Thyroid gland (tissue), 4 donors: ENCODE measurements around the gene ADGRG1. TPM values are rescaled to one million over a fixed set of nuclear protein-coding genes. Genes with fewer than 3 reads are reported as not detected.
A peak's percentile ranks its signal among the peaks of the same experiment; 100 is the strongest.

Source experiments
- DNase-seq, 2 donors: peaks; one replicate each; pipeline ENCODE4 v3.0.0-alpha.2; 2019
- H3K27ac ChIP-seq, 3 donors: fragments of 200-600 bp; sonication (generic); 1 replicate in 2 of 3; 2 replicates in 1 of 3; pipeline ENCODE4 v1.5.1; 2016 to 2019; ENCODE audit warnings: mild to moderate bottlenecking in 1 of 3, moderate library complexity in 1 of 3
- H3K27me3 ChIP-seq: fragments of 200-600 bp; sonication (generic); one replicate; pipeline ENCODE4 v1.5.1; 2019
- H3K36me3 ChIP-seq, 2 donors: fragments of 200-600 bp; sonication (generic); one replicate each; pipeline ENCODE4 v1.5.1; 2016 to 2019
- H3K4me1 ChIP-seq, 2 donors: fragments of 200-600 bp; sonication (generic); one replicate each; pipeline ENCODE4 v1.5.1; 2017 to 2019
- H3K4me3 ChIP-seq, 3 donors: fragments of 200-600 bp; sonication (generic); replicated peaks in 1 of 3; 1 replicate in 2 of 3; 2 replicates in 1 of 3; pipeline ENCODE4 v1.5.1; 2016; ENCODE audit warnings: mild to moderate bottlenecking in 1 of 3
- H3K9me3 ChIP-seq: fragments of 200-600 bp; sonication (generic); one replicate; pipeline ENCODE4 v1.5.1; 2017
- CTCF ChIP-seq, 6 experiments: fragments of 200-600 bp in 3 of 6; fragments of 450-650 bp in 3 of 6; sonication (generic) in 3 of 6; IDR thresholded peaks; one replicate each; pipeline ENCODE4 v1.5.1; 2016 to 2019; ENCODE audit warnings: antibody characterized with exemption in 6 of 6, mild to moderate bottlenecking in 2 of 6, inconsistent platforms in 1 of 6, moderate library complexity in 1 of 6
- POLR2A ChIP-seq, 2 donors: fragments of 450-650 bp; IDR thresholded peaks; one replicate each; pipeline ENCODE4 v1.6.1; 2017; ENCODE audit warnings: antibody characterized with exemption in 2 of 2, mild to moderate bottlenecking in 2 of 2, moderate library complexity in 1 of 2
- WGBS, 2 donors: methylation state at CpG; one replicate each; pipeline ENCODE4 v1.1.5; 2017; 5-methylcytosine and 5-hydroxymethylcytosine counted together
- intact Hi-C: fragments of 100-400 bp; cut with DNase I; formaldehyde crosslinking; loops from one replicate; pipeline ENCODE4 v1.15.1; 2023
- total RNA-seq, 4 donors: library from RNA; depleted of rRNA; stranded (reverse); fragments of >200 nt; gene quantifications; one replicate each; pipeline ENCODE4 v1.2.3, GENCODE V29; 2016

Gene ADGRG1
- total RNA-seq, 4 donors from 2014 or later: 120 to 295 (median 239) TPM

GRCh38 chr16:57622361-57623250 lies 5.8 kb upstream of the ADGRG1 start:
- intact Hi-C loops: no loop called here
- WGBS, 2 donors: 40 to 46% methylated on average over 4 to 13 of the region's 16 CpGs
- H3K4me1 ChIP-seq: peaks cover 83 to 89% of the 10 kb centered on the region in 2 donors
- H3K27ac ChIP-seq: peak overlapping the region; percentile 94 to 99 (median 98)
- H3K9me3 ChIP-seq: no peaks in the 10 kb centered on the region
- no peak overlapping the region for H3K4me3 ChIP-seq
- no peaks in the 10 kb centered on the region for H3K27me3 ChIP-seq
- H3K36me3 ChIP-seq: no peaks in the 10 kb centered on the region
- DNase-seq: peak; percentile 92
- TF ChIP-seq POLR2A (IDR thresholded peaks at IDR 0.05): peak; percentile 16 to 41
- TF ChIP-seq CTCF (IDR thresholded peaks at IDR 0.05): no peak

GRCh38 chr16:57623251-57624043 lies 5.0 kb upstream of the ADGRG1 start:
- 52 to 57% methylated on average over 12 to 15 of the region's 17 CpGs for WGBS, 2 donors
- H3K9me3 ChIP-seq: no peaks in the 10 kb centered on the region
- no peak for TF ChIP-seq CTCF (IDR thresholded peaks at IDR 0.05)
- H3K27ac ChIP-seq: peak overlapping the region; percentile 94 to 99 (median 98)
- H3K27me3 ChIP-seq: no peaks in the 10 kb centered on the region
- no peaks in the 10 kb centered on the region for H3K36me3 ChIP-seq
- peak; percentile 66 to 77 for DNase-seq
- intact Hi-C loops: no loop called here
- H3K4me3 ChIP-seq: no peak overlapping the region
- peaks cover 89% of the 10 kb centered on the region in 2 donors for H3K4me1 ChIP-seq

GRCh38 chr16:57624044-57624688 lies 4.3 kb upstream of the ADGRG1 start:
- intact Hi-C loops: no loop called here
- DNase-seq: peak; percentile 80 to 82
- peak overlapping the region; percentile 94 to 99 (median 98) for H3K27ac ChIP-seq
- no peaks in the 10 kb centered on the region for H3K36me3 ChIP-seq
- no peaks in the 10 kb centered on the region for H3K27me3 ChIP-seq
- H3K9me3 ChIP-seq: no peaks in the 10 kb centered on the region
- H3K4me1 ChIP-seq: peaks cover 89% of the 10 kb centered on the region in 2 donors
- no peak overlapping the region for H3K4me3 ChIP-seq
- 32 to 41% methylated on average over 8 of the region's 8 CpGs for WGBS, 2 donors
- TF ChIP-seq CTCF (IDR thresholded peaks at IDR 0.05) (no peak), POLR2A (IDR thresholded peaks at IDR 0.05) (peak in 1 of 2 donors; percentile 67)

- Histone ChIP-seq H3K9me3 (no peaks in the 10 kb centered on the region), H3K27me3 (no peaks in the 10 kb centered on the region), H3K27ac (peak overlapping the region; percentile 94 to 99 (median 98)), H3K36me3 (no peaks in the 10 kb centered on the region), H3K4me1 (peaks cover 91 to 92% of the 10 kb centered on the region in 2 donors), H3K4me3 (no peak overlapping the region)
- no peak for DNase-seq
- intact Hi-C loops: no loop called here
- 67 to 70% methylated on average over 16 to 17 of the region's 17 CpGs for WGBS, 2 donors
- no peak for TF ChIP-seq POLR2A (IDR thresholded peaks at IDR 0.05)
- no peak for TF ChIP-seq CTCF (IDR thresholded peaks at IDR 0.05)
These were observed 3.5 kb upstream of the ADGRG1 start for GRCh38 chr16:57624806-57625500.
